Fibroblast of lung (primary cell): ENCODE results near the gene ITM2C. TPM values are rescaled to one million over a fixed set of nuclear protein-coding genes. Genes with fewer than 3 reads are reported as not detected.
A peak's percentile ranks its signal among the peaks of the same experiment; 100 is the strongest.

ENCODE experiments used
- DNase-seq, 2 donors: peaks; one replicate each; pipeline versions ENCODE4 v3.0.0 to v3.0.0-alpha.2; 2010; ENCODE audit warnings: low read depth in 2 of 2
- H2AFZ ChIP-seq: 2 replicates; pipeline ENCODE4 v1.5.1; 2012; ENCODE audit warnings: low read length, control low read depth, inconsistent platforms
- H3K27ac ChIP-seq: 2 replicates; pipeline ENCODE4 v1.5.1; 2011; ENCODE audit warnings: low read length, control low read depth; ENCODE audit not compliant: insufficient read depth
- H3K27me3 ChIP-seq: 2 replicates; pipeline ENCODE4 v1.5.1; 2011; ENCODE audit warnings: mild to moderate bottlenecking, low read length; ENCODE audit not compliant: control insufficient read depth, insufficient read depth
- H3K36me3 ChIP-seq: 2 replicates; pipeline ENCODE4 v1.5.1; 2011; ENCODE audit warnings: low read length; ENCODE audit not compliant: control insufficient read depth, insufficient read depth
- H3K4me1 ChIP-seq: 2 replicates; pipeline ENCODE4 v1.5.1; 2011; ENCODE audit warnings: low read length; ENCODE audit not compliant: control insufficient read depth, insufficient read depth; ENCODE audit errors: extremely low read depth
- H3K4me2 ChIP-seq: 2 replicates; pipeline ENCODE4 v1.5.1; 2011; ENCODE audit warnings: low read length, control low read depth; ENCODE audit not compliant: insufficient read depth; ENCODE audit errors: extremely low read depth
- H3K4me3 ChIP-seq, 4 experiments: fragments of 200-600 bp in 1 of 4; sonication (generic) in 1 of 4; replicated peaks in 1 of 4; 2 replicates each; pipeline ENCODE4 v1.5.1; 2011 to 2016; ENCODE audit warnings: low read length in 4 of 4, low read depth in 3 of 4, mild to moderate bottlenecking in 3 of 4, control low read depth in 2 of 4, inconsistent platforms in 1 of 4, mixed read lengths in 1 of 4; ENCODE audit not compliant: insufficient read depth in 1 of 4; ENCODE audit errors: control extremely low read depth in 1 of 4
- H3K79me2 ChIP-seq: 2 replicates; pipeline ENCODE4 v1.5.1; 2012; ENCODE audit warnings: mild to moderate bottlenecking, low read length, inconsistent platforms; ENCODE audit not compliant: control insufficient read depth, insufficient read depth
- H3K9ac ChIP-seq: 2 replicates; pipeline ENCODE4 v1.5.1; 2011; ENCODE audit warnings: mild to moderate bottlenecking, low read length, control low read depth; ENCODE audit not compliant: insufficient read depth
- H3K9me3 ChIP-seq: 2 replicates; pipeline ENCODE4 v1.5.1; 2012; ENCODE audit warnings: low read depth, low read length; ENCODE audit not compliant: control insufficient read depth, insufficient read depth
- H4K20me1 ChIP-seq: 2 replicates; pipeline ENCODE4 v1.5.1; 2011; ENCODE audit warnings: low read length; ENCODE audit not compliant: control insufficient read depth, insufficient read depth; ENCODE audit errors: extremely low read depth
- EZH2 ChIP-seq: IDR thresholded peaks from 2 replicates; pipeline ENCODE4 v1.5.1; 2012; ENCODE audit warnings: low read length, control low read depth, mild to moderate bottlenecking; ENCODE audit errors: missing control alignments
- polyA plus RNA-seq, 2 donors: library from polyadenylated mRNA; depleted of rRNA in 1 of 2; stranded (reverse) in 1 of 2; unstranded in 1 of 2; fragments of >200 nt; gene quantifications; 2 replicates each; pipeline ENCODE4 v1.2.1, GENCODE V29; 2011 to 2012; ENCODE audit warnings: missing spikeins in 1 of 2
- total RNA-seq: library from RNA; depleted of rRNA; stranded (reverse); fragments of >200 nt; gene quantifications from 2 replicates; pipeline ENCODE4 v1.2.1, GENCODE V29; 2014
- TF ChIP-seq, protein P1 (sequence below), 2 donors: IDR thresholded peaks in 1 of 2; conservative IDR thresholded peaks in 1 of 2; 1 replicate in 1 of 2; 2 replicates in 1 of 2; pipeline ENCODE4 v1.5.1; 2011 to 2012; ENCODE audit warnings: low read length in 2 of 2, control low read depth in 1 of 2, inconsistent platforms in 1 of 2, low read depth in 1 of 2, mild to moderate bottlenecking in 1 of 2

ITM2C gene
- total and polyA plus RNA-seq, 2 donors (not counting 1 experiment from before 2014, with no cell fraction given), result 77.3 to 236 TPM

DNA sequence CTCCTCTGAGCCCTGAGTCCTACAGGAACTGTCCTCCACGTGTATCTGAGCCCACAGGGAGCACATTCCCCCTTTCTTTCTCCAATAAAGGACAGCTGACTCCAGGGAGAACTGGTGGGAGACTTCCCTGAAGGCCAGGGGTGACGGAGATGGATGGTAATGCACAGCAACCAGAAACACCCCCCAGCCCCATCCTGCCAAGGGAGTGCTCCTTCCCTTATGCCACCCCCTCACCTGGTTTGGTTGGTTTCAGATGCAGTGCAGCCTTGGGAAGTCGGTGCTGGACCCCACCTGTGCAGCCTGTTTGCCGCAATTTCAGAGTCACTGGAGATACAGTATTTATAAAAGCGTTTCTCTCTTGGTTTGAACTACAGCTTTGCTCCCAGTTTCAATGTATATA is 36.3 kb downstream of the ITM2C start:
- no peak for TF ChIP-seq EZH2
- TF ChIP-seq, protein P1, sequence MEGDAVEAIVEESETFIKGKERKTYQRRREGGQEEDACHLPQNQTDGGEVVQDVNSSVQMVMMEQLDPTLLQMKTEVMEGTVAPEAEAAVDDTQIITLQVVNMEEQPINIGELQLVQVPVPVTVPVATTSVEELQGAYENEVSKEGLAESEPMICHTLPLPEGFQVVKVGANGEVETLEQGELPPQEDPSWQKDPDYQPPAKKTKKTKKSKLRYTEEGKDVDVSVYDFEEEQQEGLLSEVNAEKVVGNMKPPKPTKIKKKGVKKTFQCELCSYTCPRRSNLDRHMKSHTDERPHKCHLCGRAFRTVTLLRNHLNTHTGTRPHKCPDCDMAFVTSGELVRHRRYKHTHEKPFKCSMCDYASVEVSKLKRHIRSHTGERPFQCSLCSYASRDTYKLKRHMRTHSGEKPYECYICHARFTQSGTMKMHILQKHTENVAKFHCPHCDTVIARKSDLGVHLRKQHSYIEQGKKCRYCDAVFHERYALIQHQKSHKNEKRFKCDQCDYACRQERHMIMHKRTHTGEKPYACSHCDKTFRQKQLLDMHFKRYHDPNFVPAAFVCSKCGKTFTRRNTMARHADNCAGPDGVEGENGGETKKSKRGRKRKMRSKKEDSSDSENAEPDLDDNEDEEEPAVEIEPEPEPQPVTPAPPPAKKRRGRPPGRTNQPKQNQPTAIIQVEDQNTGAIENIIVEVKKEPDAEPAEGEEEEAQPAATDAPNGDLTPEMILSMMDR (conservative IDR thresholded peaks at IDR 0.05 in 1 of 2, IDR thresholded peaks at IDR 0.05 in 1 of 2; ENCODE audit: low read depth in 1 of 2, low read length in 2 of 2), result no peak
- Histone ChIP-seq H3K79me2 (no peaks in the 10 kb centered on the region), H3K4me1 (no peaks in the 10 kb centered on the region), H3K9ac (no peak overlapping the region), H3K4me3 (no peak overlapping the region), H2AFZ (no peak overlapping the region), H4K20me1 (no peaks in the 10 kb centered on the region), H3K27ac (no peak overlapping the region), H3K4me2 (no peak overlapping the region), H3K36me3 (no peaks in the 10 kb centered on the region), H3K27me3 (peaks cover 20% of the 10 kb centered on the region), H3K9me3 (no peaks in the 10 kb centered on the region)
- DNase-seq, result no peak

DNA sequence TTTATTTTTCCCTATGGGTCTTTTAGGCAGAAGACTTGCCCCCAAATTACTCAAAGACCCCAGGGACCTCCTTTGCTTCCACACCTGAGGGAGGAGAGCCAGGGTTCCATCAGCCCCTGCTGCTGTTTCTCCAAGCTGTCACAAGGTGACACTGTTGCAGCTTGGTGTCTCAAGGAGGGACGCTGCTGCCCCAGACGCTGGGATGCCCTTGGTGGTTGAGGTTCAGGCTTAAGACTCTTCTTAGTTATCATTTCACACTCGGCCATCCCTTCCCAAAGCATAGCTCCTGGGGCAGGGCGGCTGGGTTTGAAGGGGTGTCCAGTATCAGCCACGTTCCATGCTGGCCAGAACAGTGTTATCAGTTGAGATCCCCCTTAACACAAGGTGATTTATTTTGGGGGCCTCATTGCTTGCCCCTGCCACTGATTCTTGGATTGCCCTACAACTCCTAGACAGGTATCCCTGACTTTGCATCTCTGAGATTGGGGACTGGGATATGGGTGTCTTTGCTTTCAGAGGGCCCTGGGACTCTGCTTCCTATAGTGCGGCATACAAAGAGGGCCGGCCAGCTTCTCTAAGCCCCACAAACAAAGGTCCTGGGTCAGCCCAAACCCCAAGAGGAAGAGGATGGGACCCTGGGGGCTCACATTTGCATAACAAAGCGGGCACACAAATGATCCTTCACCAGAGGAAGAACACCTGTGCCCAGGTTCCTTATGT is 37.6 kb downstream of the ITM2C start:
- DNase-seq, result peak; percentile 48 to 80

More for the DNA sequence above, 37.6 kb downstream of the ITM2C start:
- Histone ChIP-seq H3K4me1 (no peaks in the 10 kb centered on the region), H3K4me3 (no peak overlapping the region), H3K9ac (no peak overlapping the region), H3K27ac (no peak overlapping the region), H3K4me2 (no peak overlapping the region), H4K20me1 (no peaks in the 10 kb centered on the region), H3K79me2 (no peaks in the 10 kb centered on the region), H3K36me3 (no peaks in the 10 kb centered on the region), H3K27me3 (peaks cover 15% of the 10 kb centered on the region), H2AFZ (no peak overlapping the region), H3K9me3 (no peaks in the 10 kb centered on the region)
- TF ChIP-seq, protein P1 (conservative IDR thresholded peaks at IDR 0.05 in 1 of 2, IDR thresholded peaks at IDR 0.05 in 1 of 2; ENCODE audit: low read depth in 1 of 2, low read length in 2 of 2), result peak; percentile 58 to 96
- TF ChIP-seq EZH2, result no peak
